GM18870 (cell line): Measurements from ENCODE around the gene RAB11FIP3.
"Not testable (repeated sequence)": the region's sequence is repeated elsewhere in the genome, so short reads cannot be mapped to it uniquely, and the experiment has no call there.

ENCODE experiments used
- ATAC-seq: cut with Tn5 transposase; IDR thresholded peaks from one replicate; pipeline ENCODE4 v1.9.1; 2021; ENCODE audit warnings: moderate library complexity; ENCODE audit not compliant: unreplicated experiment

Gene RAB11FIP3

GRCh38 chr16:415170-415498 is 10.3 kb upstream of the RAB11FIP3 start:
- ATAC-seq = not testable (repeated sequence)

DNA sequence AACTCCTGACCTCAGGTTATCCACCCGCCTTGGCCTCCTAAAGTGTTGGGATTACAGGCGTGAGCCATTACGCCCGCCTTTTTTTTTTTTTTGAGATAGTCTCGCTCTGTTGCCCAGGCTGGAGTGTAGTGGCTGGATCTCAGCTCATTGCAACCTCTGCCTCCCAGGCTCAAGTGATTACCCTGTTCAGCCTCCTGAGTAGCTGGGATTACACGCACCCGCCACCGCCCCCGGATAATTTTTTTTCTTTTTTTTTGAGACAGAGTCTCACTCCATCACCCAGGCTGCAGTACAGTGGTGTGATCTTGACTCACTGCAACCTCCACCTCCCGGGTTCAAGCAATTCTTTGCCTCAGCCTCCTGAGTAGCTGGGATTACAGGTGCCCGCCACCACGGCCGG is 3.3 kb upstream of the RAB11FIP3 start:
- ATAC-seq = not testable (repeated sequence)

DNA sequence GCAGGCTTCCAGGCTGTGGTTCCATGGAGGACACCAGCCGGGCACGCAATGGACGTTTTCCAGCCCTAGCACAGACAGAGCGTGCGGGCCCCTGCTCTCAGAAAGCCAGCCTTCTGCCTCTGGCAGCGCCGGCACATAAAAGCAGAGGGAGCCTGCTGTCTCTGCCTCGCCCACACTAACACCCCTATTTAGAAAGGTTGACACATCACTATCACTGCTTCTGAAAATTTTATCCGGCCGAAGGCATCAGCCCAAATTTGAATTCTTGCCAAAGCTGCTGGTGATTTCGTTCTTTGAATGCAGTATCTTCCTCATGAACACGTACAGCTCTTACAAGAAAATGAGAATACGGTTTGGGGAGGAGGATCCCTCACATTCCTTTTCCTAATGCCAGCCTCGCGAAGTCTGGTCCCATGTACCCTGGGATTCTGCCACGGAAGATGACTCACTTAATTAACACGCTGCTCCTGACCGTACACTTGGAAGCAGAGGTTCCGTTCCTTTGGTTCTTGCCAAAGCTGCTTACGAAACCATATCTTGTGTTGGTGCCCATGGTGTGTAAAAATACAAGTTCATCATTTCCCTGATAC is 1.3 kb upstream of the RAB11FIP3 start:
- no peak for ATAC-seq

- ATAC-seq = no peak
Measured at GRCh38 chr16:424623-425081, 797 bp upstream of the RAB11FIP3 start.

- ATAC-seq = no peak
Measured at GRCh38 chr16:425740-426114, 278 bp downstream of the RAB11FIP3 start.

- no peak for ATAC-seq
Measured at GRCh38 chr16:426115-426905, 861 bp downstream of the RAB11FIP3 start.

GRCh38 chr16:426906-427249 is 1.4 kb downstream of the RAB11FIP3 start:
- ATAC-seq = no peak

- no peak for ATAC-seq
Measured at GRCh38 chr16:427250-427649, 1.8 kb downstream of the RAB11FIP3 start.

GRCh38 chr16:430904-431303 is 5.5 kb downstream of the RAB11FIP3 start:
- ATAC-seq = no peak

GRCh38 chr16:440627-441026 is 15.2 kb downstream of the RAB11FIP3 start:
- ATAC-seq = no peak

DNA sequence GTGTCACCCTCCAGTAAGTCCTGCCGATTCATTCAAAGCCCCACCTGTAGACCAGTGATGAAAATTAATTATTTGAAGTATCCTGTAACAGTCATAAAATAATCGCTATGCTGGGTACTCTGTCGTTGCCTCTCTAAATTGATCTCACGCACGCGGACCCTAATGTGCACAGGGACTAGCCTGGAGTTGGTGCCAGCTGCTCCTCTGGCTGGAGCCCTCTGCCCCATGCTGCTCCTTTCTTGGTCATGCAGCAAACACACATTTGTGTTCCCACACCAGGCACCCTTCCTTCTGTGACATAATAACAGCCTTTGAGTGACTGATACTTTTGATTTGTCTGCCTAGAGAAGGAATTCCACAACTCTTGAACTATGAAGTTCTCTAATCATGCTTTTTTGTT is 16.0 kb downstream of the RAB11FIP3 start:
- no peak for ATAC-seq

DNA sequence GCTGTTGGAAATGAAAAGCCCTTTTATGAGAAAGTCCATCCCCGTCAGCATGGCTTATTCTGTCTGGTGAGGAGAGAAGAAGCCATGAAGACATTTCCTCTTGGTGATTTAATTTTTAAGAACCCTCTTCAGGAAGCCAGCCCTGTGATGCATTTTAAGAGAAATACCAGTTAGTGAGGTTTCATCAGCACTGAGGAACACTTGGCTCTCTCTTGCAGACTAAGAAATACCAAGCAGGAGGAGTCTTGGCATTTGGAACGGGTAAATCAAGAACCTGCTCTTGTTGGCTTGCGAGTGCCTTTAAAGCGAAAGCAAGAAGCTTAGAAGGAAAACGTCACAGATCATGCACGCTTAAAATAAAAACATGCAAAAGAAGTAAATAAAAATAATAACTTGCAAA is 17.5 kb downstream of the RAB11FIP3 start:
- no peak for ATAC-seq

DNA sequence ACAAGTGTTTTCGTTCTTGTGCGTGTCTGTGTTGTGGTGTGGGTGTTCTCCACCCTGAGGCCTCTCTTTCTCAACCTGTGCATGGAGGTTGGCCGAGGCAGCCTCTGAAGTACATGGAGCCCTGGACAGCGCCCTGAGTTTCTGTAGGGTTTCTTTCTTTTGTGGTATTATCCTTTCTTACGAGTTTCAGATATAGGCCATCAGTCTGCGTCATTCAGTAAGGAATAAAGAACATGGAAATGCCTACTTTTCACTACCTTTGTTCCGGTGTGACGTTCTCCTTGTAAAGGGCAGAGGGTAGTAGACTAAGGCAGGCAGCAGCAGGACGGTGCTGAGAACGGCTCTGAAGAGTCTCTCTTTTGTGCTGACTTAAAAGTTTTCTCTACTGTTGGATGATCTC is 18.6 kb downstream of the RAB11FIP3 start:
- no peak for ATAC-seq

DNA sequence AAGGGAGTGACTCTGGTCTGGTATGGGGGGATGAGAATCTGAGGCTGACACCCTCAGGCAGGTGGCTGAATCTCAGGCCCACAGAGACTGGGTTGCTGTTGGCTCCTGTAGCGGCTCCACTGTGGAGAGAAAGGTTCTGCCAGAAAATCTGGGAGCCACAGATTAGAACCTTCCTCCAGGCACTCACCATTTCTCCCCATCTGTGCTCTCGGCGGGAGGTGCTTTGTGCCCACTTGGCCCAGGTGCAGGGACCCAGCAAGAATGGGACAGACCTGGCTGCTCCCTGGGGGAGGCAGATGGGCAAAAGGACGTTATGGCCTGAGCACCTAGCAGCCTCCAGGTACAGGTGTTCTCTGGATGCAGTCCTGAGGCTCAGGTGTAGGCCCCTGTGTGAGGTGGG is 20.1 kb downstream of the RAB11FIP3 start:
- no peak for ATAC-seq

- no peak for ATAC-seq
Measured at GRCh38 chr16:450385-450784, 24.9 kb downstream of the RAB11FIP3 start.

GRCh38 chr16:450785-451512 is 25.5 kb downstream of the RAB11FIP3 start:
- no peak for ATAC-seq

- ATAC-seq = no peak
Measured at GRCh38 chr16:454397-454940, 29.0 kb downstream of the RAB11FIP3 start.

- no peak for ATAC-seq
Measured at GRCh38 chr16:455453-455852, 30.0 kb downstream of the RAB11FIP3 start.

- ATAC-seq = no peak
Measured at GRCh38 chr16:456891-457483, 31.5 kb downstream of the RAB11FIP3 start.

DNA sequence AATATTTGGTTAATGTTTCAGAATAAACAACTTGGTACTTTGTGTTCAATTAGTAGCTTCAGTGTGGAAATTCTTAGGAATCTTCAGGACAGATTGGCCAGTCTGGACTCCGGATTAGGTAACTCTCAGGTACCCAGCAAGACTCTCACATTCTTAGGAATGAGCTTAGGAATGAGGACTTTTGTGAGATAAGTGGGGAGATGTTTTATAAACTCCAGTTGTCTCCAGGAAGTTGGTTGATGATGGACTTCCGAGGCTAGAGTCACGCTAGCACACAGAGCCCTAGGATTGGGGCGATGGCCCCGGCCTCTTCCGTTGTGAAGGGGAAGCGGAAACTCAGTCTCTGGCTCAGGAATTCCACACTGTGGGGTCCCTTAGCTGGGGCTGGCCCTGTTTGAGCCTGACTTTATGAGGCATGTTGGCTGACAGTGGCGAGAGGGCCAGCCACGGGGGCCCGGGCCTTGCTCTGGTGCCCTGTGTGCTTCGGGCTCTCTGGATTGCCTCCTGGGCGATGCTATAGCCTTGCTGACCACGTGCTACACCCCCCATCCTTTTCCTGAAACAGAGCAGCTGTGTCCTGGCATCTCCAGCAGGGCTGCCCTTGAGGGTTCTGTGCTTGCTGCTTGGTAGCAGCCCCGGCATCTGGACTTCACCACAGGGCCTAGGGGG is 32.4 kb downstream of the RAB11FIP3 start:
- no peak for ATAC-seq

- ATAC-seq = no peak
Measured at GRCh38 chr16:459761-460160, 34.3 kb downstream of the RAB11FIP3 start.
